ENCODE results near the gene ANKRD63. TPM values are rescaled to one million over a fixed set of nuclear protein-coding genes. Genes with fewer than 3 reads are reported as not detected.

Gene ANKRD63
- total RNA-seq, 4 donors from 2014 or later: not detected

- DNase-seq (ENCODE audit: low spot score in 2 of 2): no peak
- no peak overlapping the region for H3K4me3 ChIP-seq
- TF ChIP-seq CTCF (IDR thresholded peaks at IDR 0.05): no peak
- no peak for TF ChIP-seq POLR2A (IDR thresholded peaks at IDR 0.05)
- TF ChIP-seq EP300 (IDR thresholded peaks at IDR 0.05): no peak
- 90 to 94% methylated on average over 4 of the region's 4 CpGs for whole genome bisulfite sequencing, 2 donors
- peaks cover 0 to 6% of the 10 kb centered on the region in 2 donors for H3K27me3 ChIP-seq
- no peaks in the 10 kb centered on the region for H3K36me3 ChIP-seq
- no peaks in the 10 kb centered on the region for H3K4me1 ChIP-seq
- H3K27ac ChIP-seq: no peak overlapping the region
- peaks cover 0 to 8% (median 0%) of the 10 kb centered on the region in 4 donors for H3K9me3 ChIP-seq
Observed at GRCh38 chr15:40305281-40305680, 22.4 kb upstream of the ANKRD63 start.

GRCh38 chr15:40303576-40303975 lies 20.7 kb upstream of the ANKRD63 start:
- Histone ChIP-seq H3K4me3 (no peak overlapping the region), H3K27me3 (peaks cover 0 to 3% of the 10 kb centered on the region in 2 donors), H3K27ac (no peak overlapping the region), H3K9me3 (peaks cover 0 to 25% (median 2%) of the 10 kb centered on the region in 4 donors), H3K4me1 (no peaks in the 10 kb centered on the region), H3K36me3 (peaks cover 0 to 5% (median 0%) of the 10 kb centered on the region in 3 donors)
- TF ChIP-seq CTCF (IDR thresholded peaks at IDR 0.05): no peak
- TF ChIP-seq POLR2A (IDR thresholded peaks at IDR 0.05): no peak
- DNase-seq (ENCODE audit: low spot score in 2 of 2): no peak
- WGBS, 2 donors: 82 to 84% methylated on average over 2 of the region's 2 CpGs

GRCh38 chr15:40302981-40303380 lies 20.1 kb upstream of the ANKRD63 start:
- 73 to 84% methylated on average over 10 of the region's 11 CpGs for WGBS, 2 donors
- H3K9me3 ChIP-seq: peaks cover 0 to 28% (median 2%) of the 10 kb centered on the region in 4 donors
- no peak overlapping the region for H3K4me3 ChIP-seq
- TF ChIP-seq EP300 (IDR thresholded peaks at IDR 0.05): no peak
- no peak for TF ChIP-seq CTCF (IDR thresholded peaks at IDR 0.05)
- TF ChIP-seq POLR2A (IDR thresholded peaks at IDR 0.05): no peak
- peaks cover 0 to 5% (median 0%) of the 10 kb centered on the region in 3 donors for H3K36me3 ChIP-seq
- no peaks in the 10 kb centered on the region for H3K4me1 ChIP-seq
- H3K27me3 ChIP-seq: peaks cover 0 to 3% of the 10 kb centered on the region in 2 donors
- DNase-seq (ENCODE audit: low spot score in 2 of 2): no peak
- H3K27ac ChIP-seq: no peak overlapping the region

- Histone ChIP-seq H3K4me1 (no peaks in the 10 kb centered on the region), H3K27ac (no peak overlapping the region), H3K9me3 (peaks cover 0 to 28% (median 2%) of the 10 kb centered on the region in 4 donors), H3K27me3 (peaks cover 0 to 3% of the 10 kb centered on the region in 2 donors), H3K4me3 (no peak overlapping the region), H3K36me3 (peaks cover 0 to 5% (median 0%) of the 10 kb centered on the region in 3 donors)
- 88 to 91% methylated on average over 12 to 17 of the region's 19 CpGs for WGBS, 2 donors
- DNase-seq (ENCODE audit: low spot score in 2 of 2): no peak
- TF ChIP-seq POLR2A (IDR thresholded peaks at IDR 0.05) (no peak), CTCF (IDR thresholded peaks at IDR 0.05) (no peak), EP300 (IDR thresholded peaks at IDR 0.05) (no peak)
Observed at GRCh38 chr15:40302288-40302886, 19.5 kb upstream of the ANKRD63 start.

GRCh38 chr15:40301467-40302179 lies 18.8 kb upstream of the ANKRD63 start:
- peaks cover 0 to 5% (median 0%) of the 10 kb centered on the region in 3 donors for H3K36me3 ChIP-seq
- no peak for DNase-seq (ENCODE audit: low spot score in 2 of 2)
- 44 to 66% methylated on average over 12 of the region's 12 CpGs for WGBS, 2 donors
- H3K27ac ChIP-seq: no peak overlapping the region
- H3K9me3 ChIP-seq: peaks cover 0 to 28% (median 2%) of the 10 kb centered on the region in 4 donors
- TF ChIP-seq POLR2A (IDR thresholded peaks at IDR 0.05) (no peak), CTCF (IDR thresholded peaks at IDR 0.05) (no peak), EP300 (IDR thresholded peaks at IDR 0.05) (no peak)
- no peak overlapping the region for H3K4me3 ChIP-seq
- no peaks in the 10 kb centered on the region for H3K4me1 ChIP-seq
- peaks cover 0 to 3% of the 10 kb centered on the region in 2 donors for H3K27me3 ChIP-seq

Measured in tibial nerve (tissue), 4 donors.